ENCODE data around the gene FGF12.

FGF12 gene

GRCh38 chr3:192637803-192638202 lies 89.5 kb downstream of the FGF12 start:
- no peak overlapping the region for H3K4me3 ChIP-seq (ENCODE audit: low read depth, low read length)

GRCh38 chr3:192636517-192637444 lies 90.6 kb downstream of the FGF12 start:
- H3K79me2 ChIP-seq (ENCODE audit: control insufficient read depth, insufficient read depth, low read length, poor library complexity) = no peaks in the 10 kb centered on the region
- no peak overlapping the region for H2BK120ac ChIP-seq (ENCODE audit: insufficient read depth, low read length, poor library complexity)
- no peak overlapping the region for H4K91ac ChIP-seq (ENCODE audit: low read depth, low read length)
- H3K23ac ChIP-seq (ENCODE audit: low read length) = no peak overlapping the region
- no peak overlapping the region for H2AFZ ChIP-seq (ENCODE audit: insufficient read depth, low read length, poor library complexity)
- no peak overlapping the region for H3K4ac ChIP-seq (ENCODE audit: low read depth, low read length)
- no peak overlapping the region for H3K18ac ChIP-seq (ENCODE audit: low read length)
- H3K27me3 ChIP-seq (ENCODE audit: insufficient read depth, low read length) = no peaks in the 10 kb centered on the region
- no peak overlapping the region for H3K9ac ChIP-seq (ENCODE audit: low read length)
- no peak overlapping the region for H3K4me2 ChIP-seq (ENCODE audit: low read length)
- H3K36me3 ChIP-seq (ENCODE audit: control insufficient read depth in 1 of 2, insufficient read depth in 2 of 2, low read length in 2 of 2) = no peaks in the 10 kb centered on the region
- peak in 1 of 2 donors; percentile 10 for DNase-seq
- H2AK5ac ChIP-seq (ENCODE audit: low read length) = no peak overlapping the region
- H3K4me1 ChIP-seq (ENCODE audit: control insufficient read depth in 1 of 2, insufficient read depth in 2 of 2, low read length in 2 of 2) = no peaks in the 10 kb centered on the region
- no peak overlapping the region for H4K8ac ChIP-seq (ENCODE audit: low read depth, low read length)
- H3K27ac ChIP-seq (ENCODE audit: low read depth, low read length) = no peak overlapping the region
- no peak overlapping the region for H2BK5ac ChIP-seq (ENCODE audit: low read depth, low read length, poor library complexity)
- no peak overlapping the region for H2BK12ac ChIP-seq (ENCODE audit: low read length)
- no peak overlapping the region for H4K12ac ChIP-seq (ENCODE audit: low read depth, low read length)
- no peaks in the 10 kb centered on the region for H3K79me1 ChIP-seq (ENCODE audit: low read length)
- no peak overlapping the region for H3K4me3 ChIP-seq (ENCODE audit: low read depth, low read length)
- H3K9me3 ChIP-seq (ENCODE audit: insufficient read depth, low read depth, low read length) = no peaks in the 10 kb centered on the region
- no peak overlapping the region for H3K14ac ChIP-seq (ENCODE audit: low read length)
- no CpG with 5 or more reads among the region's 8 CpGs for WGBS (ENCODE audit: extremely low coverage, insufficient coverage, insufficient read length)

More at GRCh38 chr3:192637803-192638202, 89.5 kb downstream of the FGF12 start:
- H3K4me2 ChIP-seq (ENCODE audit: low read length) = no peak overlapping the region
- no peaks in the 10 kb centered on the region for H3K36me3 ChIP-seq (ENCODE audit: control insufficient read depth in 1 of 2, insufficient read depth in 2 of 2, low read length in 2 of 2)
- H2BK12ac ChIP-seq (ENCODE audit: low read length) = no peak overlapping the region
- H4K12ac ChIP-seq (ENCODE audit: low read depth, low read length) = no peak overlapping the region
- no peak overlapping the region for H3K4ac ChIP-seq (ENCODE audit: low read depth, low read length)
- no peak overlapping the region for H4K8ac ChIP-seq (ENCODE audit: low read depth, low read length)
- H3K18ac ChIP-seq (ENCODE audit: low read length) = no peak overlapping the region
- H4K91ac ChIP-seq (ENCODE audit: low read depth, low read length) = no peak overlapping the region
- no peak overlapping the region for H3K23ac ChIP-seq (ENCODE audit: low read length)
- H2AK5ac ChIP-seq (ENCODE audit: low read length) = no peak overlapping the region
- no peaks in the 10 kb centered on the region for H3K79me1 ChIP-seq (ENCODE audit: low read length)
- no peak overlapping the region for H2BK120ac ChIP-seq (ENCODE audit: insufficient read depth, low read length, poor library complexity)
- no peaks in the 10 kb centered on the region for H3K27me3 ChIP-seq (ENCODE audit: insufficient read depth, low read length)
- no peaks in the 10 kb centered on the region for H3K79me2 ChIP-seq (ENCODE audit: control insufficient read depth, insufficient read depth, low read length, poor library complexity)
- H3K27ac ChIP-seq (ENCODE audit: low read depth, low read length) = no peak overlapping the region
- no peak overlapping the region for H3K14ac ChIP-seq (ENCODE audit: low read length)
- no peaks in the 10 kb centered on the region for H3K9me3 ChIP-seq (ENCODE audit: insufficient read depth, low read depth, low read length)
- H3K4me1 ChIP-seq (ENCODE audit: control insufficient read depth in 1 of 2, insufficient read depth in 2 of 2, low read length in 2 of 2) = no peaks in the 10 kb centered on the region
- H3K9ac ChIP-seq (ENCODE audit: low read length) = no peak overlapping the region
- no CpG with 5 or more reads among the region's 1 CpG for WGBS (ENCODE audit: extremely low coverage, insufficient coverage, insufficient read length)
- no peak for DNase-seq
- H2BK5ac ChIP-seq (ENCODE audit: low read depth, low read length, poor library complexity) = no peak overlapping the region
- no peak overlapping the region for H2AFZ ChIP-seq (ENCODE audit: insufficient read depth, low read length, poor library complexity)

GRCh38 chr3:192629429-192629828 lies 97.9 kb downstream of the FGF12 start:
- Histone ChIP-seq H2BK5ac (ENCODE audit: low read depth, low read length, poor library complexity) (no peak overlapping the region), H3K27ac (ENCODE audit: low read depth, low read length) (no peak overlapping the region), H4K91ac (ENCODE audit: low read depth, low read length) (no peak overlapping the region), H4K8ac (ENCODE audit: low read depth, low read length) (no peak overlapping the region), H3K23ac (ENCODE audit: low read length) (no peak overlapping the region), H3K14ac (ENCODE audit: low read length) (no peak overlapping the region), H2BK120ac (ENCODE audit: insufficient read depth, low read length, poor library complexity) (no peak overlapping the region), H2BK12ac (ENCODE audit: low read length) (no peak overlapping the region), H3K9me3 (ENCODE audit: insufficient read depth, low read depth, low read length) (no peaks in the 10 kb centered on the region), H3K4me1 (ENCODE audit: control insufficient read depth in 1 of 2, insufficient read depth in 2 of 2, low read length in 2 of 2) (no peaks in the 10 kb centered on the region), H3K9ac (ENCODE audit: low read length) (no peak overlapping the region), H3K4me2 (ENCODE audit: low read length) (no peak overlapping the region), H3K4ac (ENCODE audit: low read depth, low read length) (no peak overlapping the region), H4K12ac (ENCODE audit: low read depth, low read length) (no peak overlapping the region), H3K18ac (ENCODE audit: low read length) (no peak overlapping the region), H2AFZ (ENCODE audit: insufficient read depth, low read length, poor library complexity) (no peak overlapping the region), H3K4me3 (ENCODE audit: low read depth, low read length) (no peak overlapping the region), H3K79me2 (ENCODE audit: control insufficient read depth, insufficient read depth, low read length, poor library complexity) (no peaks in the 10 kb centered on the region), H3K36me3 (ENCODE audit: control insufficient read depth in 1 of 2, insufficient read depth in 2 of 2, low read length in 2 of 2) (no peaks in the 10 kb centered on the region), H2AK5ac (ENCODE audit: low read length) (no peak overlapping the region), H3K27me3 (ENCODE audit: insufficient read depth, low read length) (no peaks in the 10 kb centered on the region), H3K79me1 (ENCODE audit: low read length) (no peaks in the 10 kb centered on the region)
- no peak for DNase-seq
- no CpG with 5 or more reads among the region's 3 CpGs for WGBS (ENCODE audit: extremely low coverage, insufficient coverage, insufficient read length)

GRCh38 chr3:192621909-192622308 lies 105.4 kb downstream of the FGF12 start:
- Histone ChIP-seq H3K9me3 (ENCODE audit: insufficient read depth, low read depth, low read length) (no peaks in the 10 kb centered on the region), H4K8ac (ENCODE audit: low read depth, low read length) (no peak overlapping the region), H3K9ac (ENCODE audit: low read length) (no peak overlapping the region), H2AK5ac (ENCODE audit: low read length) (no peak overlapping the region), H3K27me3 (ENCODE audit: insufficient read depth, low read length) (no peaks in the 10 kb centered on the region), H3K4me2 (ENCODE audit: low read length) (no peak overlapping the region), H3K14ac (ENCODE audit: low read length) (no peak overlapping the region), H2BK120ac (ENCODE audit: insufficient read depth, low read length, poor library complexity) (no peak overlapping the region), H4K91ac (ENCODE audit: low read depth, low read length) (no peak overlapping the region), H3K4me1 (ENCODE audit: control insufficient read depth in 1 of 2, insufficient read depth in 2 of 2, low read length in 2 of 2) (no peaks in the 10 kb centered on the region), H3K18ac (ENCODE audit: low read length) (no peak overlapping the region), H3K27ac (ENCODE audit: low read depth, low read length) (no peak overlapping the region), H2BK12ac (ENCODE audit: low read length) (no peak overlapping the region), H3K4me3 (ENCODE audit: low read depth, low read length) (no peak overlapping the region), H3K23ac (ENCODE audit: low read length) (no peak overlapping the region), H3K4ac (ENCODE audit: low read depth, low read length) (no peak overlapping the region), H3K79me1 (ENCODE audit: low read length) (no peaks in the 10 kb centered on the region), H3K79me2 (ENCODE audit: control insufficient read depth, insufficient read depth, low read length, poor library complexity) (no peaks in the 10 kb centered on the region), H2AFZ (ENCODE audit: insufficient read depth, low read length, poor library complexity) (no peak overlapping the region), H4K12ac (ENCODE audit: low read depth, low read length) (no peak overlapping the region), H2BK5ac (ENCODE audit: low read depth, low read length, poor library complexity) (no peak overlapping the region), H3K36me3 (ENCODE audit: control insufficient read depth in 1 of 2, insufficient read depth in 2 of 2, low read length in 2 of 2) (no peaks in the 10 kb centered on the region)
- DNase-seq = no peak
- no CpG with 5 or more reads among the region's 3 CpGs for WGBS (ENCODE audit: extremely low coverage, insufficient coverage, insufficient read length)
